Activated CD4-positive, alpha-beta T cell treated with anti-CD3 and anti-CD28 coated beads, Interleukin-10, Interleukin-2, amounts not matched to agents 100 ng/mL and 50 ng/mL, durations not matched to agents 16 hours and 8 hours (primary cell): ENCODE results near the gene ZNF664.
A peak's percentile ranks its signal among the peaks of the same experiment; 100 is the strongest.

Source experiments
- DNase-seq: peaks from one replicate; pipeline ENCODE4 v3.0.0-alpha.2; 2020

ZNF664 gene

DNA sequence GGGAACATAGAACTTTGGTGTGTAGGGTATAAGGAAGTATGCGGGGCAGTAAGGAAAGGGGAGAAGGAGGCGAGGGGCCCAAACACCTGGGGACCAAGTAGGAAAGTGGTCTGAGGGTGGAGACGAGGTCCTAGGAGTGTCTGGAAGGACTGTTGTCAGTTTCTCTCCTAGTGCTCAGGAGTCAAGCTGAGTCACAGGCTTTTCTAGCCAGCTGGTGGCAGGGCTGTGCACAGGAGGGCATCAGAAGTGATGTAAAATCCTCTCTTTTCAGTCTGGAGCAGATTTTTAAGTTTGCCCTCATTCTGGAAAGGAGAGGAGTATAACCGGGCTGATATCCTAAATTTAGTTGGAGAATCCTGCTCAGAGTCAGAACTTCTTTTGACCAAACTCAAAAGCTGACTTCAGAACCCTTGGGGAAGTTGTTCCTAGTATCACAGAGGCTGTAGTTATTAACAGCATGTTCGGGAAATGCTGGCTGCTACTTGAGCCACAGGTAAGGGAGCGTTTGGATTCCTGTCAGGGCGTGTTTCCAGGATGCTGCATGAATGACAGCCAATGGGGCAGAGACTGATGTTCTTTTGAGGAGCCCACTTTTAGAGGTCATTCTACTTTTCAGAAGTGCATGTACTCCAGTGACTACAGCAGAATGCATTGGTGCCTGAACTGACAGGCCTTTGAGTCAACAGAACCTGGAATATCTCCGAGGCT is 19.3 kb downstream of the ZNF664 start:
- DNase-seq = no peak

DNA sequence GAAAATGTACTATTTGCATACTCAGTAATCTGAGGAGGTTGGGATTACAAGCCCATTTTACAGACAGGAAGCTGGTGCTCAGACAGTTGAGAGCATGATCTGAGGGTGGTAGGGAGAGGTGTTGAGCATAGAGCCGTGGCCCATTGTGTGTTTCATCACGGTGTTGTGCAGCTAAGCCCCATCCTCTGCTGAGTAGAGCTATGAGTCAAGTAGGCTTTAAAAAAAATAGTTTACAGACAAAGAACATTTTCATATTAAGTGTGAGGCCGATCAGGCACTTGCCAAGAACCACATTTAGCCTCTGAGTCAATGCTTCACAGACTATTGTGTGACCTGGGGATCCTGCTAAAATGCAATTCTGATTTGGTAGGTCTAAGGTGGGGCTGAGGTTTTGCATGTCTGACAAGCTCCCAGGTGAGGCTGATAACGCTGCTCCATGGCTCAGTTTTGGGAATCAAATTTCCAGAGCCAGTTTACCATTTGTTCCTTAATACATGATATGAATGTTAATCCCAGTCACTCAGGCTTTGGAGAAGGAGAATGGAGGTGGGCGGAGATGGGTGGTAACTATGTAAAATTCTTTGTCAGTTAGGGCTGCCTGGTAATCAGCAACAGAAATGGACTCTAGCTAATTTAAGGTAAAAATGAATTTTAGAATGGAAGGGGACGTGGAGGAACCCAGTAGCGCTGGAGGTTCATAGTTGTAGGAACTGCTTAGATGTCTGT is 22.2 kb downstream of the ZNF664 start:
- peak; percentile 43 for DNase-seq

DNA sequence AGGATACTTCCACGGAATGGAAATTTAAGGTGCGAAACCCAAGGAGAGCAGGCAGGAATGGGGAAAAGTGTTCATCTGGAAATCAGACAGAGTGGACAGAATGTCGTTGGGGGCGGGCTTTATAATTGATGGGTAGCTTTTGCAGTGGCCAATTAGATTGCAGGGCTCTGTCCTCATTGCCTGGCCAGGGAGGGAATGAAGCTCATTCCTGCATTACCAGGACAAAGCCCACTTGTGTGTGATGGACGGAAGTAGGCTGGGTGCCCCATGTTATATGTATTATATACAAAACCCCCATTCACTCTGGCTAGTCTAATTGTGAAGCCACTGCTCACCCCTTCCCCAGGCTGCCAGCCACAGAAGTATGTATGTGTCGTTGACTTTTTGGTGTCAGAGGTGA is 23.6 kb downstream of the ZNF664 start:
- no peak for DNase-seq

GRCh38 chr12:123997033-123997822 is 24.2 kb downstream of the ZNF664 start:
- no peak for DNase-seq

DNA sequence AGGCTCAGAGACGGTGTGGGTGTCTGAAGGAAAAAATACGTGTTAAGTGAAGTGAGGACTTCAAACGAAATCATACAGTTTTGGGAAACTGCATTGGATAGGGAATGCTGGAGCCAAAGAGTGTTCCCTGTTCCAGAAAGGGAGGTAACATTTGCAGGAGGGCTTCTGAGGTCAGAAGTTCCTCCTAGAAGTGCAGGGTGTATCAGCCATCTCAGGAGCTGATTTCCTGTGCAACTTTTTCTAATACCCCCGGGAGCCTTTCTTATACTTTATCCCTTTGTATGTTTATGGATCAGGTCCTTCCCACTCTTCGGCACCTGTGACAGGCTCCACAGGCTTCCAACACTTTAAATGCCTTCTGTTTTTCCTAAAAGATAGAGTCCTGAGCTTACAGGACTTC is 24.9 kb downstream of the ZNF664 start:
- no peak for DNase-seq

DNA sequence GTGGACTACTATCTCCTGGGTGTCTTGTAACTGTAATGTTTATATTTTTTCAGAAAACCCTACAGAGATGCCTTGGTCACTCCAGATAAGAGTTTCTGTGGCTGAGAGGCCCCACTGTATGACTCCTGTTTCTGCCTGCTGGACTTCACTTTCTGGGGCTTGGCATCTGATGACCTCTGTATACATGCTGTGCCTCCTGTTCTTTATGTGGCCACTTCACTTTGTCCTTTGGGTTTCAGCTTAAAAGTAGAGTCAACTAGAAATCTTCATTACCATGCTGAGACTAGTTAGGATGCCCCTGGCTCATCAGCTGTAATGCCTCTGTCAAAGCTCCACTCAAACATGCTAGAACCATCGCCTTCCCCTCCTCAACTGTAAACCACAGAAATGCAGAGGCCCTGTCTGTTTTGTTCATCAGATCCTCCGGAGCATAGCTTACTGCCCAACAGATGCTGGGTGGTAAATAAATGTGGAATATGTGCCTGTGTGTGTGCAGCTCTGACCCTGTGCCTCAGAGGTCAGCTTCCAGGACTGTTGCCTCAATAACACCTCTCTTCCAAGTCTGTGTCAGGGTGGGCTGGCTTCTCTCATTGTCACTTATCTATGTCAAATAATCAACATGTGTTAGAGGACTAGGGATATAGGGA is 25.5 kb downstream of the ZNF664 start:
- DNase-seq = no peak

- no peak for DNase-seq
Observed at GRCh38 chr12:123998991-123999359, 26.0 kb downstream of the ZNF664 start.

- no peak for DNase-seq
Observed at GRCh38 chr12:124000111-124000510, 27.1 kb downstream of the ZNF664 start.

GRCh38 chr12:124001343-124001742 is 28.3 kb downstream of the ZNF664 start:
- DNase-seq = no peak

DNA sequence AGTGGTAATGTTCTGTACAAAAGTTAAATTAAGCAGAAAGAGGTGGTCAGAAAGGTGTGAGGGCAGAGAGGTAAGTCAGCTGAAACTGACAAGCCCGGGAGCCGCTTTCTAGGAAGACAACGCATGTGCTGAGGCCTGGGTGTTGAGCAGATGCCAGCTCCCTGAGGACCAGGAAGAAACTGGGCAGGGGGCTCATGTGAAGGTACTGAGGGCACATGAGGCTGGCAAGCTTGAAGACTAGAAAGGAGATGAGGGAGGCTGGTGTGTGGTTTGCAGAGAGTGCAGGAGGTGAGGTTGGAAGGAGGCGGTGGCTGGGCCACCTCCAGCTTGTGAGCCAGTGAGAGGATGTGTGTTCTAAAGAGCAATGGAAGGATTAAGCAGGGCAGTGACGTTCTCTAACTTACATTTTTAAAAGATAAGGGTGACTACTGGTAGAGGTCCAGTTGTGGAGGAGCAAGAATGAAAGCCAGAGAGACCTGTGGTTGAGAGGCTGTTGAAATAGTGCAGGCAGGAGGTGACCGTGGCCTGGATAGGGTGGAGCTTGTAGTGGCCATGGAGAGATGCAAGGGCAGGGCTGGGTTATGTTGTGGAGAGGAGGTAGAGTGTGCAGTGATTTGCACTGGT is 29.1 kb downstream of the ZNF664 start:
- DNase-seq = no peak

DNA sequence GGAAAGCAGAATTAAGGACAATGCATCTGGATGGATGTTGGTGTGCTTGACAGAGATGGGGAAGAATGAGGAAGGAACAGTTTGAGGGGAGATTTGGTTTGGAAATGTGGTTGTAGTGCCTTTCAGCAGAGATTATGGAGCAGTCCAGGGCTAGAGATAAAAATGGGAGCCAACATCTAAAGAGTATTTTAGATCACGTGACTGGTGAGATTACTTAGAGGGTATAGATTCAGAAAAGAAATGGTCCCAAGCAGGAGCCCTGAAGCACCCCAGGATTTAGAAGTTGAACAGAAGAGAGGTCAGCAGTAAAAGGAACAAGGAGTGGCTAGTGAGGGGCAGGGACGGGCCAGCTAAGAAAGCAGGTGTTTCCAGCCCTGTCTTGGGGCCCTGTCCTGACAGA is 29.6 kb downstream of the ZNF664 start:
- DNase-seq = no peak

- DNase-seq = no peak
Observed at GRCh38 chr12:124004233-124004875, 31.3 kb downstream of the ZNF664 start.

DNA sequence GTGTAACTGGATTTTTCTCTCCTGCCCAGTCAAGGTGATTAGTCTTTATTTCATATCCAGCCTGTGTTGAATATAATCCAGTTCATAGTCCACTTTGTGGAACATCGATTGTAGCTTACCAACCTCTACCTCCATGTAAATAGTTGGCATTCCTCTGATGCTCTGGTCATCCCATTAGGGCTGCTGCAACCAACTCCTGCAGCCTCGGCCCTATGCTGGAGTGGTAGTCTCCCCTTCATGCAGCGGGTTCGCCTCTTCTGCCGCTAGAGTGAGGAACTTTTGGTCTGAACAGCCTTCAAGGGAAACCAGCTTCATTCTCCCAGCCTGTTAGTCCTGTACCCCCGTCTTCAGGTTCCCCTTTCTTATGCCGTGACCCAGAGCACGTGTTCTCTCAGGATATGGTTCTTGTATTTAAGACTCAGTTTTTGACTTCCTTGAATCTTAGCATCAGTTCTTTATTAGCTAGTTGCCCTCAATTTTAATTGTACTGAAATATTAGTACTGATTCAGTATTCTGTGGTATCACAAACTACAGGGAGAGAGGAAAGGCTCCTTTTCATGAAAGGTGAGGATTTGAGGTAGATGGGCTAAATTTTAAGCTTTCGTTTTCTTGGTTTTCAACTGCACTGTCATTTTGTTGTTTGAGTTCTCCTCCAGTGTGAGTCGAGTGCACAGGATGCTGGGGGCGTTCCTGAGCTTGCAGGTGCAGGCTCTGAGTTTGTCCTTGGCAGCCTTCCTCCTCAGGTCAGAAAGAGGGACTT is 33.2 kb downstream of the ZNF664 start:
- peak; percentile 31 for DNase-seq

GRCh38 chr12:124006846-124007713 is 34.1 kb downstream of the ZNF664 start:
- no peak for DNase-seq

DNA sequence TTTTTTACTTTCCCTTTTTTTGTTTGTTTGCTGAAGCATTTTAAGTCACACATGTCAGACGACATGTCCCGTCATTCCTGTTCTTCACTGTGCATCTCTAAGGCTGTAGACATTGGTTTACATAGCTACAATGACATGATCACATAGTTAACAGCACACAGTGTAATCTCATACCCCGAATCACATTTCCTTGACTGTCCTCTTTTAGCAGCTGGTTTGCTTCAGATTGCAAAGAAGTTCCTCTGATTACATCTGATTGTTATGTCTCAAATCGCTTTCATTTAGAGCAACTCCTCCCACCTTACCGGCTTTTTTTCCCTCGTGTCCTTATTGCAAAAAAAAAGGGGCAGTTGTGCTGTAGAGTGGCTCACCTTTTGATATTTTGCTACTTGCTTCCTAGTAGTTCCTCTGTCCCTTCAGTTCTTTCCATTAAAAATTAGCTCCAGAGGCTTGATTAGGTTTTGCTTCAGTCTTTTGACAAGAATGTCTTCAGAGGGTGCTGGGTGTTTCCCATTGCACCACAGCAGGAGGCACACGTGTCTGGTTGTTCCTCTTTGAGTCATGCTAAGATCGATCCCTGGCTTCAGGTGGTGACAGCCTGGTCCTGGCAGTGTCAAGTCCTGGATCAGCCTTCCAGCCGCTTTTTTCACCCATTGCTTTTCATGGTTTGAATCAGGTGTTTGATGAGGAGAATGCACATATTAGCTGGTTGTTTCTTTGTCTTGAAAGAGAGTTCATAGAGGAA is 35.0 kb downstream of the ZNF664 start:
- DNase-seq = peak; percentile 36

- no peak for DNase-seq
Observed at GRCh38 chr12:124008595-124008994, 35.6 kb downstream of the ZNF664 start.

GRCh38 chr12:124009781-124010180 is 36.8 kb downstream of the ZNF664 start:
- no peak for DNase-seq

GRCh38 chr12:124010687-124011086 is 37.7 kb downstream of the ZNF664 start:
- DNase-seq = no peak

DNA sequence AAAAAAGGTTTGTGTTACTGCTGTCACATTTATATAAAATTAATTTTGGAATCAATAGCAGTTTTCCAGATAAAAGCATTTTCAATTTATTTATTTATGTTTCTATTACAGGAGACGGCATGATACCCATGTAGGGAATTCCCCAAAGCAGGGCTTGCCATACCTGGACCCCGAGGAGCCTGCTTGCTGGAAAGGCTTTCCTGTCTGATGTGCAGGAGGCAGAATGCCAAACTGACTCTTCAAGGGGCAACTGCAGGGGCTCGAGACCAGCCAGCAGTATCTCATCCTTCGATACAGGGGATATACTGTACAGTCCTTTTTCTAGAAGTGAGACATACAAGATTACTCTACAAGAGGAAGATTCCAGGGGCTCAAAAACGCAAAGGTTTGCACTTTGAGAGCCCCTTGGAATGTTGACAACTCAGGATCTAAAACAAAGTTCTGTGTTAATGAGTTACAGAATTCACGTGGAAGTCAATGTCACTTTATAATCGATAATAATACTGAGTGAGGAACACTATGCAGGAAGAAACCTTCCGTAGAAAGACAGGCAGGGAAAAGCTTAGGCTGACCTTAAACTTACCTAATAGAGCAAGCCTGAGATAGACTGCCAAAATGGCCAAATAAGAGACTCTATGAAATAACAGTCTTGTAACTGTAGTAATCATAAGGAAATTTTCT is 38.6 kb downstream of the ZNF664 start:
- no peak for DNase-seq
